ENCODE results near the gene MAPK8. TPM values are rescaled to one million over a fixed set of nuclear protein-coding genes. Genes with fewer than 3 reads are reported as not detected.

The MAPK8 gene
- total and polyA plus RNA-seq, 9 of the 15 experiments (the other 6 are each of a cell fraction or from before 2014, with no cell fraction given): 6.4 to 159 (median 71.0) TPM

DNA sequence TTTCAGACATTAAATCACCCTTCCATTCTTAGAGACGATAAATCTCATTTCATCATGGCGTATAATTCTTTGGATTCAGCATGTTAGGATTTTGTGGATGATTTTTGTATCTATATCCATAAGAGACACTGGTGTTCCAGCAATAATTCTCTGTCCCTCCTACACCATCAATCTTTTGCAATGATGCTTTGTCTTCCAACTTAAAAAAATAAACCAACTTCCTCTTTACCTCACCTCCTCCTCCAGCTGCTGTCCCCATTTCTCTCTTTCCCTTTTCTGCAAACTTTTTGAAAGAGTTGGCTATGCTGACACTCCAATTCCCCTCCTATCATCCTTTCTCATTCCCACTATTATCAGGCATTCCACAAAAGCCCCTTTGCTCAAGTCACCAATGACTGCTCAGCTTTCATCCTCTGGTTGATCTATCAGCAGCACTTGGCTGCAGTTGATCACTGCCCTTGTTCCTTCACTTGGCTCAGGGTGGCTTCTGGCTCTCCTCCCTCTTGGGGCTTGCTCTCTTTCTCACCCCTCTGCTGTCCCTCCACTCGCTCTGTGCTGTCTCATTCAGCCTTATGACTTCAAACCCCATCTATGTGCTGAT is 168.4 kb downstream of the MAPK8 start (continued):
- TF ChIP-seq, protein P1, sequence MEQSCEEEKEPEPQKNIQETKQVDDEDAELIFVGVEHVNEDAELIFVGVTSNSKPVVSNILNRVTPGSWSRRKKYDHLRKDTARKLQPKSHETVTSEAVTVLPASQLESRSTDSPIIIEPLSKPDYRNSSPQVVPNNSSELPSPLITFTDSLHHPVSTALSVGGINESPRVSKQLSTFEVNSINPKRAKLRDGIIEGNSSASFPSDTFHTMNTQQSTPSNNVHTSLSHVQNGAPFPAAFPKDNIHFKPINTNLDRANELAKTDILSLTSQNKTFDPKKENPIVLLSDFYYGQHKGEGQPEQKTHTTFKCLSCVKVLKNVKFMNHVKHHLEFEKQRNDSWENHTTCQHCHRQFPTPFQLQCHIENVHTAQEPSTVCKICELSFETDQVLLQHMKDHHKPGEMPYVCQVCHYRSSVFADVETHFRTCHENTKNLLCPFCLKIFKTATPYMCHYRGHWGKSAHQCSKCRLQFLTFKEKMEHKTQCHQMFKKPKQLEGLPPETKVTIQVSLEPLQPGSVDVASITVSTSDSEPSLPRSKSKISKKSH (CRISPR knock-in tag; IDR thresholded peaks at IDR 0.05): no peak
- TF ChIP-seq MECOM (CRISPR knock-in tag; IDR thresholded peaks at IDR 0.05) (no peak), ZNF384 (IDR thresholded peaks at IDR 0.05; ENCODE audit: low read depth, low read length) (no peak), RBM39 (optimal IDR thresholded peaks at IDR 0.05; ENCODE audit: low read depth, low read length) (no peak), SUPT5H (IDR thresholded peaks at IDR 0.05) (no peak), ZNF133 (CRISPR knock-in tag; IDR thresholded peaks at IDR 0.05) (no peak), CBX3 (IDR thresholded peaks at IDR 0.05; ENCODE audit: borderline replicate concordance in 1 of 2, low read length in 2 of 2) (no peak), TCF7 (IDR thresholded peaks at IDR 0.05; ENCODE audit: borderline replicate concordance) (no peak), SMARCE1 (IDR thresholded peaks at IDR 0.05) (peak; percentile 43; the same call in 1 of the 2 replicates), ZNF589 (CRISPR knock-in tag; IDR thresholded peaks at IDR 0.05; ENCODE audit: low read depth) (no peak), HNRNPL (IDR thresholded peaks at IDR 0.05; ENCODE audit: low read depth, low read length) (no peak), DMBX1 (CRISPR knock-in tag; IDR thresholded peaks at IDR 0.05; ENCODE audit: borderline replicate concordance) (peak; percentile 40; the same call in 1 of the 2 replicates), RBM17 (IDR thresholded peaks at IDR 0.05; ENCODE audit: borderline replicate concordance, low read depth, low read length) (no peak), ZNF583 (CRISPR knock-in tag; IDR thresholded peaks at IDR 0.05) (no peak), ZNF431 (CRISPR knock-in tag; IDR thresholded peaks at IDR 0.05) (no peak; the same call in 1 of the 2 replicates), ZNF347 (CRISPR knock-in tag; IDR thresholded peaks at IDR 0.05; ENCODE audit: low read depth) (no peak), CXXC5 (CRISPR knock-in tag; IDR thresholded peaks at IDR 0.05) (0 out of 2 replicates have a peak, but pooled peaks have one; percentile 11), MCM5 (IDR thresholded peaks at IDR 0.05; ENCODE audit: low read depth) (no peak)
- TF ChIP-seq, protein P2, sequence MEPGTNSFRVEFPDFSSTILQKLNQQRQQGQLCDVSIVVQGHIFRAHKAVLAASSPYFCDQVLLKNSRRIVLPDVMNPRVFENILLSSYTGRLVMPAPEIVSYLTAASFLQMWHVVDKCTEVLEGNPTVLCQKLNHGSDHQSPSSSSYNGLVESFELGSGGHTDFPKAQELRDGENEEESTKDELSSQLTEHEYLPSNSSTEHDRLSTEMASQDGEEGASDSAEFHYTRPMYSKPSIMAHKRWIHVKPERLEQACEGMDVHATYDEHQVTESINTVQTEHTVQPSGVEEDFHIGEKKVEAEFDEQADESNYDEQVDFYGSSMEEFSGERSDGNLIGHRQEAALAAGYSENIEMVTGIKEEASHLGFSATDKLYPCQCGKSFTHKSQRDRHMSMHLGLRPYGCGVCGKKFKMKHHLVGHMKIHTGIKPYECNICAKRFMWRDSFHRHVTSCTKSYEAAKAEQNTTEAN (CRISPR knock-in tag; IDR thresholded peaks at IDR 0.05): no peak
- TF ChIP-seq, protein P3, sequence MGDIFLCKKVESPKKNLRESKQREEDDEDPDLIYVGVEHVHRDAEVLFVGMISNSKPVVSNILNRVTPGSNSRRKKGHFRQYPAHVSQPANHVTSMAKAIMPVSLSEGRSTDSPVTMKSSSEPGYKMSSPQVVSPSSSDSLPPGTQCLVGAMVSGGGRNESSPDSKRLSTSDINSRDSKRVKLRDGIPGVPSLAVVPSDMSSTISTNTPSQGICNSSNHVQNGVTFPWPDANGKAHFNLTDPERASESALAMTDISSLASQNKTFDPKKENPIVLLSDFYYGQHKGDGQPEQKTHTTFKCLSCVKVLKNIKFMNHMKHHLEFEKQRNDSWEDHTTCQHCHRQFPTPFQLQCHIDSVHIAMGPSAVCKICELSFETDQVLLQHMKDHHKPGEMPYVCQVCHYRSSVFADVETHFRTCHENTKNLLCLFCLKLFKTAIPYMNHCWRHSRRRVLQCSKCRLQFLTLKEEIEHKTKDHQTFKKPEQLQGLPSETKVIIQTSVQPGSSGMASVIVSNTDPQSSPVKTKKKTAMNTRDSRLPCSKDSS (IDR thresholded peaks at IDR 0.05; ENCODE audit: low read depth, partially characterized antibody): no peak
- TF ChIP-seq, protein P4, sequence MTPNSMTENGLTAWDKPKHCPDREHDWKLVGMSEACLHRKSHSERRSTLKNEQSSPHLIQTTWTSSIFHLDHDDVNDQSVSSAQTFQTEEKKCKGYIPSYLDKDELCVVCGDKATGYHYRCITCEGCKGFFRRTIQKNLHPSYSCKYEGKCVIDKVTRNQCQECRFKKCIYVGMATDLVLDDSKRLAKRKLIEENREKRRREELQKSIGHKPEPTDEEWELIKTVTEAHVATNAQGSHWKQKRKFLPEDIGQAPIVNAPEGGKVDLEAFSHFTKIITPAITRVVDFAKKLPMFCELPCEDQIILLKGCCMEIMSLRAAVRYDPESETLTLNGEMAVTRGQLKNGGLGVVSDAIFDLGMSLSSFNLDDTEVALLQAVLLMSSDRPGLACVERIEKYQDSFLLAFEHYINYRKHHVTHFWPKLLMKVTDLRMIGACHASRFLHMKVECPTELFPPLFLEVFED (CRISPR knock-in tag; conservative IDR thresholded peaks at IDR 0.05): no peak
- TF ChIP-seq, protein P5, sequence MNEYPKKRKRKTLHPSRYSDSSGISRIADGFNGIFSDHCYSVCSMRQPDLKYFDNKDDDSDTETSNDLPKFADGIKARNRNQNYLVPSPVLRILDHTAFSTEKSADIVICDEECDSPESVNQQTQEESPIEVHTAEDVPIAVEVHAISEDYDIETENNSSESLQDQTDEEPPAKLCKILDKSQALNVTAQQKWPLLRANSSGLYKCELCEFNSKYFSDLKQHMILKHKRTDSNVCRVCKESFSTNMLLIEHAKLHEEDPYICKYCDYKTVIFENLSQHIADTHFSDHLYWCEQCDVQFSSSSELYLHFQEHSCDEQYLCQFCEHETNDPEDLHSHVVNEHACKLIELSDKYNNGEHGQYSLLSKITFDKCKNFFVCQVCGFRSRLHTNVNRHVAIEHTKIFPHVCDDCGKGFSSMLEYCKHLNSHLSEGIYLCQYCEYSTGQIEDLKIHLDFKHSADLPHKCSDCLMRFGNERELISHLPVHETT (CRISPR knock-in tag; conservative IDR thresholded peaks at IDR 0.05 in 1 of 2, IDR thresholded peaks at IDR 0.05 in 1 of 2): 0 out of 4 replicates have a peak, but pooled peaks of 1 of the 2 experiments have one; percentile 21

All from K562 (cell line).